Panc1 (cell line): ENCODE measurements around the gene PDS5B. TPM values are rescaled to one million over a fixed set of nuclear protein-coding genes. Genes with fewer than 3 reads are reported as not detected.
"Not testable (repeated sequence)": the region's sequence is repeated elsewhere in the genome, so short reads cannot be mapped to it uniquely, and the experiment has no call there.

Source experiments
- ATAC-seq: fragments of 200-7000 bp; cut with Tn5 transposase; 2 replicates; pipeline ENCODE4 v1.9.1; 2020; ENCODE audit warnings: mild to moderate bottlenecking, moderate library complexity
- BruUV-seq: library from RNA; stranded (reverse); fragments of 400-500 nt; replicated peaks from 2 replicates; lab custom pipeline; 2021; lab: Mats Ljungman, UMichigan
- CTCF ChIA-PET: fragments of 300-600 bp; sonication (Branson Sonifier 250); formaldehyde crosslinking; loops from one replicate; lab custom pipeline; 2022; ENCODE audit warnings: antibody characterized with exemption; lab: Charles Lee
- POLR2A ChIA-PET: fragments of 300-600 bp; sonication (Branson Sonifier 250); formaldehyde crosslinking; loops from one replicate; lab custom pipeline; 2022; ENCODE audit warnings: antibody characterized with exemption; lab: Charles Lee
- DNase-seq: peaks from one replicate; pipeline ENCODE4 v3.0.0-alpha.2; 2010; ENCODE audit warnings: low read depth, low spot score
- H3K27ac ChIP-seq: 2 replicates; pipeline ENCODE4 v1.5.1; 2011; ENCODE audit warnings: mild to moderate bottlenecking, low read length, inconsistent platforms
- H3K27me3 ChIP-seq: fragments of 200-500 bp; sonication (Bioruptor generic); 2 replicates; pipeline ENCODE4 v1.6.0; 2014; ENCODE audit warnings: low read length, inconsistent platforms; ENCODE audit not compliant: control insufficient read depth, insufficient read depth
- H3K36me3 ChIP-seq: fragments of 200-500 bp; sonication (Bioruptor generic); 2 replicates; pipeline ENCODE4 v1.5.1; 2014; ENCODE audit warnings: inconsistent platforms, mild to moderate bottlenecking, low read length, moderate library complexity; ENCODE audit not compliant: control insufficient read depth, insufficient read depth
- H3K4me1 ChIP-seq: 2 replicates; pipeline ENCODE4 v1.5.1; 2011; ENCODE audit warnings: inconsistent platforms, mild to moderate bottlenecking, low read length, moderate library complexity; ENCODE audit not compliant: control insufficient read depth, insufficient read depth
- H3K4me3 ChIP-seq, 2 experiments: 2 replicates each; pipeline ENCODE4 v1.5.1; 2011 to 2012; ENCODE audit warnings: low read depth in 2 of 2, low read length in 2 of 2, mild to moderate bottlenecking in 2 of 2, inconsistent platforms in 1 of 2, moderate library complexity in 1 of 2
- H3K9me3 ChIP-seq: fragments of 200-500 bp; sonication (Bioruptor generic); 2 replicates; pipeline ENCODE4 v1.5.1; 2014; ENCODE audit warnings: low read depth, mild to moderate bottlenecking, inconsistent platforms, low read length, moderate library complexity; ENCODE audit not compliant: control insufficient read depth, insufficient read depth
- CTCF ChIP-seq: fragments of 450-650 bp; IDR thresholded peaks from 2 replicates; pipeline ENCODE4 v1.5.1; 2017; ENCODE audit warnings: mild to moderate bottlenecking
- POLR2AphosphoS5 ChIP-seq: IDR thresholded peaks from 2 replicates; pipeline ENCODE4 v1.6.1; 2012; ENCODE audit warnings: mild to moderate bottlenecking, low read depth, low read length, moderate library complexity
- REST ChIP-seq, 2 experiments: IDR thresholded peaks; 2 replicates each; pipeline ENCODE4 v1.6.1; 2011 to 2012; ENCODE audit warnings: low read depth in 2 of 2, control low read depth in 1 of 2, low read length in 1 of 2, mild to moderate bottlenecking in 1 of 2, moderate library complexity in 1 of 2; ENCODE audit not compliant: insufficient read depth in 1 of 2
- SIN3A ChIP-seq: IDR thresholded peaks from 2 replicates; pipeline ENCODE4 v1.6.1; 2012; ENCODE audit warnings: low read depth, mild to moderate bottlenecking, low read length, moderate library complexity, borderline replicate concordance; ENCODE audit not compliant: insufficient read depth
- TCF7L2 ChIP-seq: IDR thresholded peaks from 2 replicates; pipeline ENCODE4 v1.6.1; 2011; ENCODE audit warnings: mild to moderate bottlenecking, low read depth, low read length, inconsistent platforms
- in situ Hi-C: cut with HindIII; loops from 2 replicates; pipeline ENCODE4 v1.10.0; 2016; ENCODE audit warnings: low sequenced_read_pairs, low pct_unique_long_range_greater_than_20kb
- intact Hi-C: fragments of 100-400 bp; cut with micrococcal nuclease; formaldehyde crosslinking; loops from one replicate; pipeline ENCODE4 v1.10.0; 2022; ENCODE audit not compliant: unreplicated experiment
- total RNA-seq: library from RNA; stranded (reverse); gene quantifications from one replicate; pipeline ENCODE4 v1.2.1, GENCODE V29; 2021; ENCODE audit not compliant: unreplicated experiment

PDS5B gene
- total RNA-seq, 1 experiment from 2014 or later: 33.9 TPM

- H3K27ac ChIP-seq: no peak overlapping the region
- H3K9me3 ChIP-seq: no peaks in the 10 kb centered on the region
- ChIA-PET CTCF (interaction anchor here (0.6 kb wide), 1 partner anchor 85 kb away, joined by 5 read pairs; no protein-coding TSS in a partner anchor), POLR2A (no interaction called here)
- no peaks in the 10 kb centered on the region for H3K4me1 ChIP-seq
- H3K4me3 ChIP-seq: no peak overlapping the region
- no TSS peak for BruUV-seq
- no peak for ATAC-seq
- no peak for DNase-seq
- intact Hi-C loops (no loop called here), in situ Hi-C loops (no loop called here)
- TF ChIP-seq SIN3A (no peak), POLR2AphosphoS5 (no peak), REST (IDR thresholded peaks at IDR 0.05; ENCODE audit: insufficient read depth in 1 of 2, low read depth in 2 of 2, low read length in 1 of 2) (no peak), TCF7L2 (no peak), CTCF (no peak)
- H3K27me3 ChIP-seq: no peaks in the 10 kb centered on the region
- no peaks in the 10 kb centered on the region for H3K36me3 ChIP-seq
These were observed 30.6 kb upstream of the PDS5B start for GRCh38 chr13:32555613-32556012.

DNA sequence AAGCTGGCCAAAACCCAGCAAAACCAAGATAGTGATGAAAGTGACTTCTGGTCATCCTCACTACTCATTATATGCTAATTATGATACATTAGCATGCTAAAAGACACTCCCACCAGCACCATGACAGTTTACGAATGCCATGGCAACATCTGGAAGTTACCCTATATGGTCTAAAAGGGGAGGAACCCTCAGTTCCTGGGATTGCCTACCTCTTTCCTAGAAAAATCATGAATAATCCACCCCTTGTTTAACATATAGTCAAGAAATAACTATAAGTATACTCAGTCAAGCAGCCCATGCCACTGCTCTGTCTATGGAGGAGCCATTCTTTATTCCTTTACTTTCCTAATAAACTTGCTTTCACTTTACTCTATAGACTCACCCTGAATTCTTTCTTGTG lies 25.4 kb upstream of the PDS5B start:
- DNase-seq, CTCF ChIA-PET, BruUV-seq: not testable (repeated sequence)

GRCh38 chr13:32575687-32576086 lies 10.6 kb upstream of the PDS5B start:
- H3K27ac ChIP-seq, in situ Hi-C loops, DNase-seq, H3K4me1 ChIP-seq, CTCF ChIA-PET, POLR2A ChIA-PET, intact Hi-C loops, H3K36me3 ChIP-seq, H3K9me3 ChIP-seq, H3K4me3 ChIP-seq, BruUV-seq, ATAC-seq, H3K27me3 ChIP-seq: not testable (repeated sequence)

More for the DNA sequence above, 25.4 kb upstream of the PDS5B start:
- H3K9me3 ChIP-seq, H3K4me3 ChIP-seq, H3K36me3 ChIP-seq, H3K27me3 ChIP-seq, H3K4me1 ChIP-seq, H3K27ac ChIP-seq, POLR2A ChIA-PET, ATAC-seq, intact Hi-C loops, in situ Hi-C loops: not testable (repeated sequence)
